ENCODE measurements around the gene TLN1.

Gene TLN1

GRCh38 chr9:35705372-35705771 is 26.6 kb downstream of the TLN1 start:
- no peak for DNase-seq (ENCODE audit: low spot score)

- DNase-seq (ENCODE audit: low spot score): no peak
Observed at GRCh38 chr9:35703906-35704672, 27.9 kb downstream of the TLN1 start.

GRCh38 chr9:35702696-35703095 is 29.3 kb downstream of the TLN1 start:
- DNase-seq (ENCODE audit: low spot score): no peak

- DNase-seq (ENCODE audit: low spot score): no peak
Observed at GRCh38 chr9:35700942-35701341, 31.1 kb downstream of the TLN1 start.

- no peak for DNase-seq (ENCODE audit: low spot score)
Observed at GRCh38 chr9:35700031-35700430, 32.0 kb downstream of the TLN1 start.

GRCh38 chr9:35698231-35698630 is 33.8 kb downstream of the TLN1 start:
- no peak for DNase-seq (ENCODE audit: low spot score)

GRCh38 chr9:35697486-35697885 is 34.5 kb downstream of the TLN1 start:
- DNase-seq (ENCODE audit: low spot score): no peak

- DNase-seq (ENCODE audit: low spot score): peak; percentile 77
Observed at GRCh38 chr9:35696520-35697215, 35.3 kb downstream of the TLN1 start.

- DNase-seq (ENCODE audit: low spot score): no peak
Observed at GRCh38 chr9:35695943-35696401, 36.0 kb downstream of the TLN1 start.

- no peak for DNase-seq (ENCODE audit: low spot score)
Observed at GRCh38 chr9:35691757-35692301, 40.2 kb downstream of the TLN1 start.

GRCh38 chr9:35691334-35691650 is 40.7 kb downstream of the TLN1 start:
- no peak for DNase-seq (ENCODE audit: low spot score)

- DNase-seq (ENCODE audit: low spot score): peak; percentile 51
Observed at GRCh38 chr9:35690614-35691333, 41.2 kb downstream of the TLN1 start.

GRCh38 chr9:35690294-35690613 is 41.7 kb downstream of the TLN1 start:
- no peak for DNase-seq (ENCODE audit: low spot score)

GRCh38 chr9:35689542-35690293 is 42.3 kb downstream of the TLN1 start, which contains the start of gene TPM2:
TSS of gene TPM2 (minus strand) at chr9:35689925. CDS start at chr9:35689817, 108 bp downstream.
- DNase-seq (ENCODE audit: low spot score): no peak

- no peak for DNase-seq (ENCODE audit: low spot score)
Observed at GRCh38 chr9:35688558-35689541, 43.1 kb downstream of the TLN1 start.

- no peak for DNase-seq (ENCODE audit: low spot score)
Observed at GRCh38 chr9:35687972-35688557, 43.9 kb downstream of the TLN1 start.

- no peak for DNase-seq (ENCODE audit: low spot score)
Observed at GRCh38 chr9:35687306-35687705, 44.7 kb downstream of the TLN1 start.

- DNase-seq (ENCODE audit: low spot score): no peak
Observed at GRCh38 chr9:35686222-35687203, 45.5 kb downstream of the TLN1 start.

GRCh38 chr9:35685506-35685905 is 46.5 kb downstream of the TLN1 start:
- DNase-seq (ENCODE audit: low spot score): no peak

All from D341Med (cell line).